Fibroblast of skin of back (primary cell): Measurements from ENCODE around the gene GRIN3B.

Source experiments
- DNase-seq: peaks from one replicate; pipeline ENCODE4 v3.0.0-alpha.2; 2013

Gene GRIN3B

GRCh38 chr19:991174-991931 lies 8.9 kb upstream of the GRIN3B start:
- peak; percentile 27 for DNase-seq

GRCh38 chr19:991932-992669 lies 8.1 kb upstream of the GRIN3B start:
- DNase-seq: no peak

- no peak for DNase-seq
Measured at GRCh38 chr19:992670-993055, 7.6 kb upstream of the GRIN3B start.

- DNase-seq: no peak
Measured at GRCh38 chr19:993361-993830, 6.8 kb upstream of the GRIN3B start.

- DNase-seq: no peak
Measured at GRCh38 chr19:993831-994393, 6.3 kb upstream of the GRIN3B start.

GRCh38 chr19:994516-994915 lies 5.7 kb upstream of the GRIN3B start:
- no peak for DNase-seq

GRCh38 chr19:995051-995827 lies 5.0 kb upstream of the GRIN3B start:
- no peak for DNase-seq

- peak; percentile 63 for DNase-seq
Measured at GRCh38 chr19:996051-996838, 4.0 kb upstream of the GRIN3B start.

- no peak for DNase-seq
Measured at GRCh38 chr19:998064-998463, 2.2 kb upstream of the GRIN3B start.

- no peak for DNase-seq
Measured at GRCh38 chr19:999379-999719, 870 bp upstream of the GRIN3B start.

- no peak for DNase-seq
Measured at GRCh38 chr19:1000591-1001537, 645 bp downstream of the GRIN3B start.

GRCh38 chr19:1001538-1002166 lies 1.4 kb downstream of the GRIN3B start:
- DNase-seq: peak; percentile 27

- no peak for DNase-seq
Measured at GRCh38 chr19:1002600-1002999, 2.4 kb downstream of the GRIN3B start.

- DNase-seq: no peak
Measured at GRCh38 chr19:1003283-1003682, 3.1 kb downstream of the GRIN3B start.

GRCh38 chr19:1004204-1004802 lies 4.1 kb downstream of the GRIN3B start:
- no peak for DNase-seq

- DNase-seq: no peak
Measured at GRCh38 chr19:1004803-1005664, 4.8 kb downstream of the GRIN3B start.

- no peak for DNase-seq
Measured at GRCh38 chr19:1006711-1007398, 6.6 kb downstream of the GRIN3B start.
